Body of pancreas (tissue), 4 donors: ENCODE measurements around the gene PPIG.

Experiments
- CTCF ChIP-seq, 7 experiments: fragments of 450-650 bp in 4 of 7; fragments of 200-600 bp in 3 of 7; sonication (generic) in 3 of 7; IDR thresholded peaks; one replicate each; pipeline ENCODE4 v1.5.1; 2016 to 2019; ENCODE audit warnings: antibody characterized with exemption in 7 of 7
- POLR2A ChIP-seq, 3 donors: fragments of 450-650 bp; IDR thresholded peaks; one replicate each; pipeline ENCODE4 v1.6.1; 2016; ENCODE audit warnings: antibody characterized with exemption in 3 of 3, mild to moderate bottlenecking in 2 of 3

- TF ChIP-seq CTCF (IDR thresholded peaks at IDR 0.05) = no peak
- no peak for TF ChIP-seq POLR2A (IDR thresholded peaks at IDR 0.05)
Observed at GRCh38 chr2:169620509-169620908, 36.4 kb downstream of the PPIG start.
